ENCODE results near the gene IGF2R.

The IGF2R gene

DNA sequence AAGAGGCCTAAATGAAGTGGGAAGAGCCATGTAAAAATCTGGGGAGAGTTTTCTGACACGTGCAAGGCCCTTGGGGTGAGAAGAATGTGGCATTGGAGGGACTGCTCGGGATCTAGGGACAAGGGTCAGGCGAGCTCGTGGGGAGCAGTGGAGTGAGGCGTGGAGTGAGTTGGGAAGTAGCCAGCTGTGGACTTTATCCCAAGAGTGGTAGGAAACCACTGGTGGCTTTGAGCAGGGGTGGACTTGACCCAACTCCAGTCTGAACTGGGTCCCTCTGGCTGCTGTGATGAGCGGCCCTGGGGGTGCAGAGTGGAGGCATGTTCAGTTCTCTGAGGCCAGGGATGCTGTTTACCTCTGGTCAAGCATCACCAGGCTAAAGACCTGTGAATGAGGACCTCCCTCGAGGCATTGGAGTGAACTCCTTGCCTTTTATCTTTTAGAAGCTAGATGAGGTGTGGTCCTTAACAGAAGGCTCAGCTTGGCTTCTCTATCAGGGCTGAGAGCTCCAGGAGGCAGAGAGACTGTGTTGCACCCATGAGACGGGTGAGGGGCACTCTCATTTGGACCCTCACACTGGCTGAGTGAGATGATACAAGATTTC lies 173.3 kb downstream of the IGF2R start:
- DNase-seq: no peak

DNA sequence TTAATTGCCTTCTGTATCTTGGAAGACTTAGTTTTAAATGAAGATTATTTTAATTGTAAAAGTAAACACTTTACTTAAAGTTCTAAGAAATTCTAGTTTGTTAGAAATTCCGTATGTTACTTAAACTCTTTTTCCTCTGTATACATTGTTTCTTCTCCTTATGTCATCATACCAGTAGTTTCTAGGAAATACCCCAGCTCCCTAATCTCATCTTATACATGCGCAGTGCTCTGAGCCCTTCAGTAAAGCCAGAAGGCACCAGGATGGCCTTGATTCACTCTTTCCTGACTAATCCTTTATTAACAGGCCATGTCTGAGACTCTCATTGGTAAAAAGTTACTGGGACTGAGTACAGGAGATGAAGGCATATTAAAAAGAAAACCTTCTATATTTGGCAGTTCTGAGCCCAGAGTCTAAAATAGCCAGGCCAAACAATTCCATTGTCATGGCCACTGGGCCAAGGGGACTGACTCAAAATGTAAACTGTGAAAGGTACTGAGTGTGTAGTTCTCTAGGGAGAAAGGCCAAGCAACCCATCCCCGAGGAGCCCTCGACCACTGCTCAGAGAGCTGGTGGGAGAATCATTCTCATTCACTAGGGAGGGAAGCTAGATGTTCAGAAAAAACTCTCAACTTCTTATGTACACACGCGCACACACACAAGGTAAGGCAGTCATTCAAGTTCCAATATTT lies 177.7 kb downstream of the IGF2R start:
- no peak for DNase-seq

DNA sequence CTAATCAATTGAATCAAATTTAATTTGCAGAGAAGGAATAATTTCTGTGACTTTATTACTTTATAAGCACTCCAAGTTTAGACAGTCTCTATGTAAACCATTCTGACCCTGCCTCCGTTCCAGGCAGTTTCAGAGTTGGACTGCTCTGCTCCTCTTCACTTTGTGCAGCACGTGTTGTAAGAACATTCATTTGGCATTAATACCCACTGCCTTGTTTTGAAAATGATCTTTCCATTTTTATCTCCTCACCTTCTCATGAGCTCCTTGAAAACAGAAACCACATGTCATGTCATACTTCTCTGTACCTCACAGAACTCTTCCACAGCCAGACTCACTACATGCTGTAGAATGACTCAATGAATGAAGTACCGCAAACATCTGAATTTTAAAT lies 178.3 kb downstream of the IGF2R start:
- no peak for DNase-seq

DNA sequence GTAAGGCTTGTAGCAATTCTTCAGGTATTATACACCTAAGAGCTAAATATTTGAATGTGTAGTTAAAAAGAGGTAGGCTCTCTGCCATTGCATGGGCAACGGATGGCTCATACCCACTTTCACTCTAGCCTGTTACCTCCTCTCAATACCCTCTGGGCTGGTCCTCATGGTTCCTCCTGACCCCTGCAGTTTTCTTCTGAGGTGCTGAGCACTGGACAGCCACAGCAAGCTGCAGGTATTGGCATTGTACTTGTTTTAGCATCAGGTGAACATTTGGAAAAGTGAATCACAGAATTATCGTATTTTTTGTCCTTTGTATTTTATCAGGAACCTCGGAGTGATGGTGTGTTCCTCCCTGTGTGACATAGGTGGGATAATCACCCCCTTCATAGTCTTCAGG lies 185.6 kb downstream of the IGF2R start:
- no peak for DNase-seq

DNA sequence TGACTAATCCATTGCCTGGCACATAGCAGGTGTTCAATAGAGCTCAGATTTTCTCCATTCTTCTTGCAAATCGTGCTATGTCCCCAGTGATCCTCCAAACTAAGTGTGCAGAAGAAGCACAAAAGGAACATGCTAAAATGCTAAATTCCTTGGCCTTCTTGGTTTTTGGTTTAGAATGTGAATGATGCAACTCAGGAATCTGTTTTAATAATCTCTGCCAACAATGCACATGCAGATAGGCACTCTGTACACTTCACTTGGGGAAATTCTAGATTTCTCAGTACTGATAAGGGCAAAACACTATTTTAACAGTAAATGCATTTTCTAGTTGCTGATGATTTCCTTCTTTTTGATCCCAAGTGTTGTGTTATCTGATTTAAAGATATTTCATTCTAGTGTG lies 188.0 kb downstream of the IGF2R start:
- no peak for DNase-seq

DNA sequence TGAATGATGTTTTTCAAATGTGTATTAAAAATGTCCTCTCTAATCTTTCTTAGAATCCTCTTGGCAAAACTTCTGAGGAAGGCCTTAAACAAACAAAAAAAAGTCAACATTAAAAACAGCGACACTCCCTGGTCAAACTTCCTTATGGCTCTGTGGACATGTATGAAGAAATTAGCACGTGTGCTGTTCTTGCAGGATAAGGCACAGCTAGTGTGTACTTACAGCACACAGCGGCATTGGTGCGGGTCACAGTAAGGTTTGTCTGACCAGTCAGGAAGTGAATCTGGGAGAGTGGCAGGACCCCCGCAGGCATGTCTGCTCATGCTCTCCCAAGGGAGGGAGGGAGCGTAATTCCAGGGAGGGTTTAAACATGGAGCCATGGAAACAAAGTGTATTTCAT lies 191.6 kb downstream of the IGF2R start:
- DNase-seq: no peak

All from AML-193 (cell line).